Ovary (tissue), 3 donors: Measurements from ENCODE around the gene TBC1D28.
A peak's percentile ranks its signal among the peaks of the same experiment; 100 is the strongest.
"Not testable (repeated sequence)": the region's sequence is repeated elsewhere in the genome, so short reads cannot be mapped to it uniquely, and the experiment has no call there.

Experiments used
- EP300 ChIP-seq: sonication (generic); formaldehyde crosslinking; IDR thresholded peaks from one replicate; pipeline ENCODE4 v1.6.1; 2017; ENCODE audit warnings: antibody characterized with exemption
- POLR2A ChIP-seq: fragments of 450-650 bp; IDR thresholded peaks from one replicate; pipeline ENCODE4 v1.6.1; 2017; ENCODE audit warnings: antibody characterized with exemption, mild to moderate bottlenecking, moderate library complexity
- TF ChIP-seq, protein P1 (sequence below), 3 donors: fragments of 450-650 bp in 2 of 3; fragments of 200-600 bp in 1 of 3; IDR thresholded peaks; one replicate each; pipeline versions ENCODE4 v1.5.1 to v1.8.0; 2016 to 2022; ENCODE audit warnings: antibody characterized with exemption in 3 of 3, mild to moderate bottlenecking in 1 of 3
- donor health status: DM: no; HTN: no; CAD: no.

- TF ChIP-seq, protein P1, sequence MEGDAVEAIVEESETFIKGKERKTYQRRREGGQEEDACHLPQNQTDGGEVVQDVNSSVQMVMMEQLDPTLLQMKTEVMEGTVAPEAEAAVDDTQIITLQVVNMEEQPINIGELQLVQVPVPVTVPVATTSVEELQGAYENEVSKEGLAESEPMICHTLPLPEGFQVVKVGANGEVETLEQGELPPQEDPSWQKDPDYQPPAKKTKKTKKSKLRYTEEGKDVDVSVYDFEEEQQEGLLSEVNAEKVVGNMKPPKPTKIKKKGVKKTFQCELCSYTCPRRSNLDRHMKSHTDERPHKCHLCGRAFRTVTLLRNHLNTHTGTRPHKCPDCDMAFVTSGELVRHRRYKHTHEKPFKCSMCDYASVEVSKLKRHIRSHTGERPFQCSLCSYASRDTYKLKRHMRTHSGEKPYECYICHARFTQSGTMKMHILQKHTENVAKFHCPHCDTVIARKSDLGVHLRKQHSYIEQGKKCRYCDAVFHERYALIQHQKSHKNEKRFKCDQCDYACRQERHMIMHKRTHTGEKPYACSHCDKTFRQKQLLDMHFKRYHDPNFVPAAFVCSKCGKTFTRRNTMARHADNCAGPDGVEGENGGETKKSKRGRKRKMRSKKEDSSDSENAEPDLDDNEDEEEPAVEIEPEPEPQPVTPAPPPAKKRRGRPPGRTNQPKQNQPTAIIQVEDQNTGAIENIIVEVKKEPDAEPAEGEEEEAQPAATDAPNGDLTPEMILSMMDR (IDR thresholded peaks at IDR 0.05), result peak; percentile 53 to 100 (median 98)
- TF ChIP-seq POLR2A, result peak; percentile 69
- not testable (repeated sequence) for TF ChIP-seq EP300
These were observed 18.6 kb downstream of the TBC1D28 start for GRCh38 chr17:18625509-18626104.
